GM23338 (cell line): ENCODE results near the gene TENM4.
A peak's percentile ranks its signal among the peaks of the same experiment; 100 is the strongest.

ENCODE experiments used
- EZH2 ChIP-seq: fragments of 200-600 bp; sonication (generic); IDR thresholded peaks from one replicate; pipeline ENCODE4 v1.8.0; 2017; ENCODE audit warnings: antibody characterized with exemption, mild to moderate bottlenecking, low read depth; ENCODE audit not compliant: unreplicated experiment
- EZH2phosphoT487 ChIP-seq: fragments of 200-600 bp; sonication (generic); IDR thresholded peaks from one replicate; pipeline ENCODE4 v1.8.1; 2018; ENCODE audit warnings: antibody characterized with exemption; ENCODE audit not compliant: unreplicated experiment
- POLR2AphosphoS5 ChIP-seq: IDR thresholded peaks from 2 replicates; pipeline ENCODE4 v1.6.1; 2016; ENCODE audit warnings: antibody characterized with exemption, low read depth
- TF ChIP-seq, protein P1 (sequence below), 2 experiments: fragments of 200-600 bp in 1 of 2; sonication (generic) in 1 of 2; conservative IDR thresholded peaks; 2 replicates each; pipeline versions ENCODE4 v1.5.1 to v1.6.1; 2016 to 2017; ENCODE audit warnings: antibody characterized with exemption in 2 of 2, low read depth in 2 of 2, mild to moderate bottlenecking in 2 of 2, moderate library complexity in 1 of 2
- TF ChIP-seq, protein P2 (sequence below): IDR thresholded peaks from one replicate; pipeline ENCODE4 v1.6.1; 2018; ENCODE audit warnings: antibody characterized with exemption; ENCODE audit not compliant: unreplicated experiment

DNA sequence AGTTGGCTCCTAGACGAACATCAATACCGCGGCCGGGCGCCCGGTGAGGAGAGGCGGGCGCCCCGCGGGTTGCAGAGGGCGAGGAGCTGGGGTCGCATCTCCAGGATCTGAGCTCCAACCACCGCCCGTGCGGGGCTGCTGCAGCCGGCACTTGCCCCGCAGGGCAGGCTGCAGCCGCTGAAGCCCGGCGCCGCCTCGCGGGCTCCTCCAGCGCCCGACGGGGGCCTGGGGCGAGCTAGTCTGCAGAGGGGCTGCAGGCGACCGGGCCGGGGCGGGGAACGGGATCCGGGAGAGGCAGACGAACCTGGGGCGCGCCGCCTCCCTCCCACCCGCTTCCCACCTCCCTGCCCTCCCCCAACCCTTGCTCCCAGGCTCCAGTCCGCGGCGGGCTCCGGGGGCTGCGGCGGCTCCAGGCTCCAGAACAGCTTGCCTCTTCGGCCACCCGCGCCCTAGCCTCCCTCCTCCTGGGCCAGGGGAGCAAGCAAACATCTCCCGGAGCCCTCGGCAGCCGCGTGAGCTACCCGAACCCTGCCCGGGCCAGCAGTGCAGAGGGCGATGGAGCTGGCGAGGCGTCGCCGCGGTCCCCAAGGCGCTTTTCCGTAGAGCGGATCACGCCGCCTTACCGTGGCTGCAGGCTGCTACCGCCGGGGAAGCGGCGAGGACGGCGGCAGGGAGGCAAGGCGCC is 802 bp downstream of the TENM4 start:
- peak; percentile 33 for TF ChIP-seq EZH2
- TF ChIP-seq, protein P1, sequence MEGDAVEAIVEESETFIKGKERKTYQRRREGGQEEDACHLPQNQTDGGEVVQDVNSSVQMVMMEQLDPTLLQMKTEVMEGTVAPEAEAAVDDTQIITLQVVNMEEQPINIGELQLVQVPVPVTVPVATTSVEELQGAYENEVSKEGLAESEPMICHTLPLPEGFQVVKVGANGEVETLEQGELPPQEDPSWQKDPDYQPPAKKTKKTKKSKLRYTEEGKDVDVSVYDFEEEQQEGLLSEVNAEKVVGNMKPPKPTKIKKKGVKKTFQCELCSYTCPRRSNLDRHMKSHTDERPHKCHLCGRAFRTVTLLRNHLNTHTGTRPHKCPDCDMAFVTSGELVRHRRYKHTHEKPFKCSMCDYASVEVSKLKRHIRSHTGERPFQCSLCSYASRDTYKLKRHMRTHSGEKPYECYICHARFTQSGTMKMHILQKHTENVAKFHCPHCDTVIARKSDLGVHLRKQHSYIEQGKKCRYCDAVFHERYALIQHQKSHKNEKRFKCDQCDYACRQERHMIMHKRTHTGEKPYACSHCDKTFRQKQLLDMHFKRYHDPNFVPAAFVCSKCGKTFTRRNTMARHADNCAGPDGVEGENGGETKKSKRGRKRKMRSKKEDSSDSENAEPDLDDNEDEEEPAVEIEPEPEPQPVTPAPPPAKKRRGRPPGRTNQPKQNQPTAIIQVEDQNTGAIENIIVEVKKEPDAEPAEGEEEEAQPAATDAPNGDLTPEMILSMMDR (conservative IDR thresholded peaks at IDR 0.05; ENCODE audit: low read depth in 2 of 2): no peak
- TF ChIP-seq, protein P2, sequence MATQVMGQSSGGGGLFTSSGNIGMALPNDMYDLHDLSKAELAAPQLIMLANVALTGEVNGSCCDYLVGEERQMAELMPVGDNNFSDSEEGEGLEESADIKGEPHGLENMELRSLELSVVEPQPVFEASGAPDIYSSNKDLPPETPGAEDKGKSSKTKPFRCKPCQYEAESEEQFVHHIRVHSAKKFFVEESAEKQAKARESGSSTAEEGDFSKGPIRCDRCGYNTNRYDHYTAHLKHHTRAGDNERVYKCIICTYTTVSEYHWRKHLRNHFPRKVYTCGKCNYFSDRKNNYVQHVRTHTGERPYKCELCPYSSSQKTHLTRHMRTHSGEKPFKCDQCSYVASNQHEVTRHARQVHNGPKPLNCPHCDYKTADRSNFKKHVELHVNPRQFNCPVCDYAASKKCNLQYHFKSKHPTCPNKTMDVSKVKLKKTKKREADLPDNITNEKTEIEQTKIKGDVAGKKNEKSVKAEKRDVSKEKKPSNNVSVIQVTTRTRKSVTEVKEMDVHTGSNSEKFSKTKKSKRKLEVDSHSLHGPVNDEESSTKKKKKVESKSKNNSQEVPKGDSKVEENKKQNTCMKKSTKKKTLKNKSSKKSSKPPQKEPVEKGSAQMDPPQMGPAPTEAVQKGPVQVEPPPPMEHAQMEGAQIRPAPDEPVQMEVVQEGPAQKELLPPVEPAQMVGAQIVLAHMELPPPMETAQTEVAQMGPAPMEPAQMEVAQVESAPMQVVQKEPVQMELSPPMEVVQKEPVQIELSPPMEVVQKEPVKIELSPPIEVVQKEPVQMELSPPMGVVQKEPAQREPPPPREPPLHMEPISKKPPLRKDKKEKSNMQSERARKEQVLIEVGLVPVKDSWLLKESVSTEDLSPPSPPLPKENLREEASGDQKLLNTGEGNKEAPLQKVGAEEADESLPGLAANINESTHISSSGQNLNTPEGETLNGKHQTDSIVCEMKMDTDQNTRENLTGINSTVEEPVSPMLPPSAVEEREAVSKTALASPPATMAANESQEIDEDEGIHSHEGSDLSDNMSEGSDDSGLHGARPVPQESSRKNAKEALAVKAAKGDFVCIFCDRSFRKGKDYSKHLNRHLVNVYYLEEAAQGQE: no peak
- TF ChIP-seq EZH2phosphoT487: no peak
- no peak for TF ChIP-seq POLR2AphosphoS5
